Activated CD4-positive, CD25-positive, alpha-beta regulatory T cell treated with anti-CD3 and anti-CD28 coated beads, Interleukin-2, amount 50 U/mL, for 24 hours (primary cell): ENCODE data around the gene SMC6.

Experiments used
- ATAC-seq, 2 donors: fragments of 150-1000 bp; cut with Tn5 transposase; one replicate each; pipeline ENCODE4 v1.10.0; 2021; ENCODE audit warnings: mild to moderate bottlenecking in 1 of 2, moderate library complexity in 1 of 2

Gene SMC6

DNA sequence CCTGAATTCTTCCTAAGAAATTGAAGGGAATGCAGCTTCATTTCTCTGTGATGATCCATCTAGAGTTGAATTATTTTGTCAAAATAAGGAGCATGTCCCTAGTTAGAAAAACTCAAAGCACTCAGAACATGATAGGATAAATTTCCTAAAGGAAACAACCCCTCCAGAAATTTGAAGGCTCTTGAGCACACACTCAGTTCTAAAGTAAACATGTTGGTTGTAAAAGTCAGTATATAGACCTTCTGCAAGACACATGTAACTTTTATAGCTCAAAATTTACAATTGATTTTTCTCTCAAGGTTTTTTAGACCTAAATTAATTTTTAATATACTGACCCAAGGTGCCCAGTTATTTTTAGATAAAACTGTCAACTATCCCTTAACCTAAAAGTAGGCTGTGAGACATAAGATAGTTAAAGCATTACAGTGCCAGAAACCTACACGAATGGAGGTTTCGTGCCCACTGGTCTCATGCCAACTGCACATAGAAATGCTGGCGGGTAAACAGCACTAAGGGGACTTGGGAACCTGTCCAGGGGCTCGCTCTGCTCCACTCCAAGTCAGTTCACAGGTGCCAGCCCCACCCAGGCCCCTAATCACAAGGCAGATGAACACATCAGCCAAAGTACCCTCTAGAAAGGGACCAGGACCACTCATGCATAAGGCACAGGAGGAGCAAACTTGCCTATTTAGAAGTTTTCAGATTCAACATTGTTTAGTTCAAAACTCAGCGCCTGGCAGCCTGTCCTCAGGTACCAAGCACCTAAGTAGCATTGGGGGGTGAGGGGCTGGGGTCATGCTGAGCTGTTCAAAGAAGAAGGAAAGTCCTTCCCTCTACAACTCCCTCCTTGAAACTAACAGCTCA is 106.5 kb downstream of the SMC6 start:
- ATAC-seq: no peak

DNA sequence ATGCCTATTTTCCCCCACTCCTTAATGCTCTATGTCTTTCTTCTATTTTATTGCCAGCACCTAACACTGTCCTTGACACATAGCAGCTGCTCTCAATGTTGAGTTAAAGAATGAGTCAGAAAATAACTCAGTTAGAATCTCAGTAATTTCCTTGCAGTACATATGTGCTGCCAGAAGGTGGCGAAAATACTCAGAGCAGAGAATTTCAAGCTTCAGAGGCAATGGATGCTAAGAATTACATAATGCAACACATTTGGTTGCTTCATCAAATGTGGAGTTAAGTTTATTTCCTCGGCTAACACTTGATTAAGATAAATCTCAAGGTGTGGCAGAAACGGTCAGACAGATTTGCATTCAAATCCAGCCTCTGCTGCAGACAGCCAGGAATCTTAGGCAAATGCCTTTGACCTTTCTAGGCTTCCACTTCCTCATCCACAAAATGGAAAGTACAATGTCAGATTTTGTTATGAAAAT is 107.5 kb downstream of the SMC6 start:
- peak; percentile 77 to 84 for ATAC-seq

GRCh38 chr2:17644997-17645720 is 108.5 kb downstream of the SMC6 start:
- ATAC-seq: no peak

DNA sequence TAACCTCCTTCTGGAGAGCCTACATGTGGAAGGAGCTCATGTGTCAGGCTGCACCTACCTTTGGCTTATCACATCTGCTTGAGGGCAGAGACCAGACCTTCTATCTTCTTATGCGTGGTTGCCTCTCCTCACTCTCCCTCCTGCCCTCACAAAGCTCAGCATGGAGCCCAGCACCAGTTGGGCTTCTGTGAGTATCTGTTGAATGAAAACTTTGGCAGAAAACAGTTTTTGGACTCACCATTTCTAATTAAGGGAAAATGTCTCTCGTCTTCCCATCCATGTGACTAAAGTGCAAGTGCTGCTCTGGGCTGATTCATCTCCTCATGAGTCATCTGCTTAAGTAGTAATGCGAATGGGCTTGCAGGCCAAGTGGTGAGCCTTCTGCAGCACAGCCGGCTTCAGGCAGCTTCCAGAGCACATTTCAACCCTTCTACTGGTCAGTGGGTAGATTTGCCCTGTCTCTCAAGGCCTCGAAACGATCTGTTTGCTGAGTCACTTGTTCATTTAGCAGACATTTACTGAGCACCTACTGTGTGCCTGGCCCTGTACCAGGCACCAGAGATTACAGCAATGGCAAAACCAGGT is 110.5 kb downstream of the SMC6 start:
- ATAC-seq: peak; percentile 63 to 70

DNA sequence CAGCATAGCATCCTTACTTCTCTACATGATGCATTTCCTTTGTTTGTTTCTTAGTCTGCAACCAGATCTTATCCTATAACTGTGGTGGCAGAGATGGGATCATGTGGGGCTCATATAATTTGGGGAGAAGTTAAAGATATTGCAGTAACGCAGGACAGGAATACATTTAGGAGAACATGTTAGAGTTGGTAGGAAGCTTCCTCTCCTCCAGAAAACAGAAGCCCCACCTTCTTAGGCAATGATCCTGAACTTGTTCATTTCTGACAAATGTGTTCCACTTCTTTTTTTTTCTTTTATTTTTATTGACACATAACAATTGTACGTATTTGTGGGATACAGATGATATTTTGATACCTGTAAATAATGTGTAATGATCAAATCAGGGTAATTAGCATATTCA is 113.2 kb downstream of the SMC6 start:
- ATAC-seq: no peak

DNA sequence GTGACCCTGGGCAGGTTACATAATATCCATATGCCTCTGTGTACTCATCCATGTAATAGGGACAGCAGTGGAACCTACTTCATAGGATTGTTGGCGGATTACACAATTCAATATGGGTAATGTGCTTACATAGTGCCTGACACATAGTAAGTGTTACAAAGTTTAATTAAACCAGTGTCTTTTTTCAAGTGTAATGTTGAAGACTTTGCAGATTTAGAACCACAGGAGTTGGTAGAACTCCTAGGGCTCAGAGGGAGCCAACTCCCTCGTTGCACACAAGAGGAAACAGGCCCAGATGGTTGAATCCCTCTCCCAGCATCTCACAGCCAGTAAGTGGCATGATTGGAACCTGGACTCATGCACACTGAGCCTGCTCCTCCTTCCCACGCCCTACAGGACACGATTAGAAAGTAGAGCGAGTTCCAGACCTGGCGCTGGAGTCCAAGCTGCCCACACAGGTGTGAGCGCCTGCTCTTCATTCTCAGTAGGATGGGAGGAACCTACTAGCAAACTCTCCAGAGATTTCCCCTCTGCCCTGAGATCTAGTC is 115.3 kb downstream of the SMC6 start:
- ATAC-seq: no peak

- no peak for ATAC-seq
These were observed 116.3 kb downstream of the SMC6 start for GRCh38 chr2:17637131-17637906.

DNA sequence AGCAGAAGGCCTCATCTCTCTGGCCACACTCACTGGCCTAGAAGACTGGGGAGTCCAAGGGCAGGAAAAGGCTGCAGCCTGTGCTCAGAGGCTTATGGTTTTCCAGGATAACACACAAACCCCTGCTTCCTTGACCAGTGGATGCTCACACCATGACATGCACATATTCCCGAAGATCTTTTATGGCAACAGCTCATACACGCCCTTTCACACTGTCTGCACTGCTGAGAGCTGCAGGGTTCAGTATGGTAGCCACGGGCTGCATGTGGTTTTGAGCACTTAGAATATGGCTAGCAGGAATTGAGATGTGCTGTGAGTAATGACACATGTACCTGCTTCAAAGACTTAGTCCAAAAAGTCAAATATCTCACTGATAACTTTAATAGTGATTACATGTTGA is 117.4 kb downstream of the SMC6 start:
- no peak for ATAC-seq

DNA sequence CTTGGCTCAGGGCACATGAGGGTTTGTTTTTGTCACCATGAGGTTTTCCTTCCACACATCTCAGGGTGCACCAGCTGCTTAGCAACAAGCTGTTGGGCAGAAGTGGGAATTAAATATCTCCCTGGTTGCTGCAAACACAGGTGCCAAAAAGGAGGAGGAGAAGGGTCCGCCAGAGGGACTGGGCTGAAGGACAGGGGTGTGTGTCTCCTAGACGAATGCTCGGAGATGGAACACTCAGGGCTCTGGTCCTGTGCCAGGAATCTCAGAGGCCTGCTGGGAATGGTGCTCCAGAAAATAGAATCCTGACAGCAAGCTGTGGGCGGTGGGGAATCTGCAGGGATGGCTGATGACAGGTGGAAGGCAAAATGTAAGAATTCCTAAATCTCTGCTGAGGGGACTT is 118.6 kb downstream of the SMC6 start:
- no peak for ATAC-seq

DNA sequence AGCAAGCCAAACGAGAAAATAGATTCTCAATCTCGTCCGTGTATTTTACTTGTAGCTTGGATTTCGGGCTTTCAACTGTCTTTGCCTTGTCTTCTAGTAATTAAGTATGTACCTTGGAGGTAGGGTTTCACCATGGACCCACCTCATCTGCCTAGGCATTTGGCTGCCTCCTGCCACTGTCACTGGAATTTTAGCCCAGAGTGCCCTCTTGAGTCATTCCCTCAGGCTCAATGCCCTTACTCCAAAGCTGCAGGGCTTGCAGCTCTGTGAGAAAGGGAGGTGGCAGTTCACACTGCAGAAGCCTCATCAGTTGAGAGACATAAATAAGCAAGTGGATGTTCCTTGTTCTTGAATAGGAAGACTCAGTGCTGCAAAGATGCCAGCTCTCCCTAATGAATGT is 123.5 kb downstream of the SMC6 start:
- ATAC-seq: no peak

DNA sequence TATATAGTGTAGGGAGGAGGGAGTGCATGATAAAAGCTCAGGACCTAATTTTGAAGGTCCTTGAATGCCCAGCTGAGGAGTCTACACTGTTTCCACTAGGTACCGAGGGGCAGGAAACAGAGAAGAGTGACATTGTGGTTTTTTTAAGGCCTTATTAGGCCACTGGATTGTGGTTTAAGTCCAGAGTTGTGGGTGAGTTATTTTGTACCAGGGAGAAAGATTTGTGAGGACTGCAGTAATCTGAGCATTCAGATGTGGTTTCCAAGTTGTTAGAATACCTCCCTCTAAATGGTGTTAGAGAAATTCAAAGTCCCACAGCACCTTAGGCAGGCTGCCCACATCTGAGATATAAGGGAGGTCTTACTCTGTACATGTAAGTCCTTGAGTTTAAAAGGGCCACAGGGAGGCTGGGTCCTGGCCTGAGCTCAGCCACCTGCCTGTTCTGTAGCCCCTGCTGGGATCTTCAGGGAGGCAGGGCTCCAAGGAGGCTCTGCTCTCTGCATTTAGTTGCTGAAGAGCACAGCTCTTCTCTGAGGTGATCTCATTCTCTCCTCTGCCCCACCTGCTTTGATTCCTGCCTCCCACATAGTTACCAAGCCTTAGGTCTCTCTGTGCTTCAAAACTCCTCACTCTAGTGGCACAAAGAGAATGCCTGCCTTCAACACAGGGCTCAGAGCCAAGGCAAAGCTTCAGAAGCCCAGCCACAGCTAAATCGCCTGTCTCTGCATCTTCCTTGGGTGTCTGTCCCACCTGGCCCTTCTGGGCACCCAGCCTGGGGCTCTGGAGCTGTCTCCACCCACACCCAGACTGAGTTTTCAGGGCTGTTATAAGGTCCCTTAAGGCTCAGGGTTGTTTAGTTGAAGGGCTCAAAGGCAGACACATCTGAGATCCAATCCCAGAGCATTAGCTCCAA is 125.0 kb downstream of the SMC6 start:
- no peak for ATAC-seq

GRCh38 chr2:17627434-17627833 is 126.2 kb downstream of the SMC6 start:
- no peak for ATAC-seq

- ATAC-seq: no peak
These were observed 126.6 kb downstream of the SMC6 start for GRCh38 chr2:17626986-17627385.

DNA sequence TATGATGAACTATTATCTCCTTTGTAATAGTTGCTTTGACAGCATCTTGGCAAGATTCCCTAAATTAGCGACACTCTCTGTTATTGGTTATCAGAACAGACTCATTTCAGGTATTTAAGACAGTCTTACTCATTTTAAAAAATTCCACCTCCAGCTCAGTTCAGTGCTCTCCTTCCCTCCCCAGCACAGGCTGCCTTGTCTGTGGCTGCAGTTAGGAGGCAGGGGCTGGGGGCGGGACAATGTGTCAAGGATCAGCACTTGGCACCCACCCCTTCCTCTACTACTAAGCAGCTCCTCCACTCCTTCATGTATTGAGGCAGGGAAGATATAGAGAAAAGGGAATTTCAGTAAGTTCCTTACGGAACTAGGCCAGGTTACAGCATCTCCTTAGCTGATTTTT is 128.2 kb downstream of the SMC6 start:
- no peak for ATAC-seq

DNA sequence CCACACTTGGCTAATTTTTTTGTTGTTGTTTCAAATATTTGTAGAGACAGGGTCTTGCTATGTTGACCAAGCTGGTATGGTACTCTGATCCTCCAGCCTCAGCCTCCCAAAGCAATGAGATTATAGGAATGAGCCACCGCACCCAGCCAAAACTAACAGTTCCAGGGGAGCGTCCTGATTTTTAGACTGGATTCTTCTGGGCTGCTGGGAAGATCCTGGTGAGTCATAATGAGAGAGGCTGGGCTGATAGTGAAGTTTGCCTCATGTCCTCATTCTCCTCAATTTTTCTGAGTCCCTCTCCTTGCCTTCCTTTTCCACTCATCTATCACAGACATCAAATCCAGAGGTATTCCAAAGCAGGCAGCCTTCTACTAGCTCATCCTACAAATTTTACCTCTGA is 131.8 kb downstream of the SMC6 start:
- no peak for ATAC-seq

DNA sequence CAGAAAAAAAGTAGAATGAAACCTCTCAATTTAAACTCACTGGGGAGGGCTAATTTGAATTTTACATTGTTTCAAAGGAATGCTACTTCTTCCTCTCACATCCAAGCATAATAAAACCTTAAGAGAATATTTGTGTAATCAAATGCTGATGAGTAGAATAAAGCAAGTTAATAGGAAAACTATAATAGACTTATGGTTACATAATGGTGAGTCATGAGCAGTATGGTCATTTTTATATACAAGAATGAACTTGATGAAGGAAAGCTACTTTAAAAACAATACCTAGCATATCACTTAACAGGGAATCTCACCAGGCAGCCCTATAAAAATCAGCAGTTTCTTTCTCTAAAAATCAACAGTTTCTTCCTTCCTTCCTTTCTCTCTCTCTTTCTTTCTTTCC is 132.8 kb downstream of the SMC6 start:
- ATAC-seq: no peak

DNA sequence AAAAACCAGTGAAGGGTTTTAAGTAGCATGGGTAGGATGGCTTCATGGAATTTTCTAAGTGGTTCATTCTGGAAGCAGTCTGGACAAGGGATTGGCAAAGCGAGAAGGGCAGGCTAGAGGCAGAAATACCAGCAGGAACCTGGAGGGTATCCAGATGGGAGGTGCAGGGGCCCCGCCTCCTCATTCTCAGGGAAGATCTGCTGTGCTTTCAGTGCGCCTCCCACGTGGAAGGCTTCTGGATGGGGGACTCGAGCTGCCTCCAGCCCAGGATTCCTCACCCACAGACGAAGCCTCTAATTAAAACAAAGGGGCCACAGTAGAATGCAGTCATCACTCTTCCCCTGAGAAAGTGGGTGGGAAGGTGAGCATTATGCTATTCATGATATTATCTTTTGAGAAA is 133.3 kb downstream of the SMC6 start:
- ATAC-seq: no peak

GRCh38 chr2:17617955-17618354 is 135.7 kb downstream of the SMC6 start:
- ATAC-seq: no peak

GRCh38 chr2:17617516-17617915 is 136.1 kb downstream of the SMC6 start:
- no peak for ATAC-seq

DNA sequence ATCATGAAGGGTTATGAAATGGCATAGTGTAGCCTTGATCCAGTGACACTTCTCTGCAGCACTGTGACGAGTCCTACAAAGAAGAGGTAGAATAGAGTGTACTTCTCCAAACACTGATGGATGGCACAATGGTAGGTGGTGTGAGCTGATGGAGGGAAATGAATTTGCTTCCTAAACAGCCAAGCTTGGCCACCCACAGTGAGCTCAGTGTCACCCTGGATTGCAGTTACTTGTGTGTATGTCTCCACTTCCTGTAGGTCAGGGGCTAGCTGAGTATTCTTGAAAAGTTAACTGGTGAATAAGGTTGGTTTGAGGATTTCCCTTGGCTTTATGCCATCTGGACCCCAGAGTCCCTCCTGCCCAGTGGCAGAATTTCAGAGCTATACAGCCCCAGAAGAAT is 137.2 kb downstream of the SMC6 start:
- no peak for ATAC-seq

DNA sequence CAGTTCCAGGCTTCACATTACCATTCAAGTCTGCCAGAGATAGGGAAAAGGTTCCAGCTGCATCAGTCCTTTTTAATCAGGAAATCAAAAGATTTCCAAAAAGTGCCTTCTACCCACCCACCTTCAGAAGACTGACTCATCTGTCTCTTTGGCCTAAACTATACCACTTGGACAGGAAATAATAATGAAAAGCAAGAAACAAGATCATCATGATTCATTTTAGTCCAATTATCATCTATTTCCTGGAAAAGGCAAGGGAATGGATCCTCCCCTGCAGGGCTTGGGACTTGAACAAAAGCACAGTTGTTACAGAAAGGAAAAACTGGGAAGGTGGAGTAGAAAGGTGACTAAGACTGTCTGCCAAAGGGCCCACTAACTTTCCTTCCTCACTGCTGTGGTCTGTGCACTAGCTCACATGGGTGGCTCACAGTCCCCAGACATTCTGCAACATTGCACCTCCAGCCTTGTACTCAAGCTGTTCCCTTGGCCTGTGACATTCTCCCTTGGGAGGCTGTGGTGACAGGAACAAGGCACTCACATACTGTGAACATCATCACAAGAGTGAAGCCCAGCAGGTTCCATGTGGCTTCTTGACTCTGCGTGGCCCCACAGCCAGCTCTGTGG is 137.8 kb downstream of the SMC6 start:
- no peak for ATAC-seq
